WTC11 (cell line): ENCODE results near the gene CACNG5. TPM values are rescaled to one million over a fixed set of nuclear protein-coding genes. Genes with fewer than 3 reads are reported as not detected.

ENCODE experiments used
- ATAC-seq: fragments of 200-7000 bp; cut with Tn5 transposase; 2 replicates; pipeline ENCODE4 v1.10.0; 2021; ENCODE audit warnings: mild to moderate bottlenecking, moderate library complexity
- CTCF ChIA-PET: fragments of 300-600 bp; sonication (Branson Sonifier 250); formaldehyde crosslinking; loops from one replicate; lab custom pipeline; 2021; ENCODE audit warnings: antibody characterized with exemption; lab: Charles Lee
- POLR2A ChIA-PET: fragments of 350-600 bp; sonication (Branson Sonifier 250); formaldehyde crosslinking; loops from one replicate; lab custom pipeline; 2021; ENCODE audit warnings: antibody characterized with exemption; lab: Charles Lee
- DNase-seq: peaks from one replicate; pipeline ENCODE4 v3.0.0; 2021; ENCODE audit warnings: low spot score
- H3K27ac Mint-ChIP-seq: 2 replicates; pipeline ENCODE4 v1.8.0; 2021; ENCODE audit warnings: mixed read lengths
- H3K27me3 Mint-ChIP-seq: 2 replicates; pipeline ENCODE4 v1.8.0; 2021; ENCODE audit warnings: low read depth, mild to moderate bottlenecking, moderate library complexity, mixed read lengths
- H3K36me3 Mint-ChIP-seq: 2 replicates; pipeline ENCODE4 v1.8.0; 2021; ENCODE audit warnings: mixed read lengths
- H3K4me1 Mint-ChIP-seq: 2 replicates; pipeline ENCODE4 v1.8.0; 2022; ENCODE audit warnings: mixed read lengths
- H3K4me3 Mint-ChIP-seq: 2 replicates; pipeline ENCODE4 v1.8.0; 2021; ENCODE audit warnings: mild to moderate bottlenecking, moderate library complexity, mixed read lengths
- H3K9me3 Mint-ChIP-seq: 2 replicates; pipeline ENCODE4 v1.8.0; 2021; ENCODE audit warnings: mixed read lengths
- CBFB ChIP-seq: sonication (generic); formaldehyde crosslinking; IDR thresholded peaks from 2 replicates; pipeline ENCODE4 v1.8.1; 2022; ENCODE audit warnings: mild to moderate bottlenecking, low read depth, missing genetic modification reagents
- CREM ChIP-seq: sonication (generic); formaldehyde crosslinking; IDR thresholded peaks from 2 replicates; pipeline ENCODE4 v1.8.1; 2022; ENCODE audit warnings: mild to moderate bottlenecking, missing genetic modification reagents, moderate library complexity
- ELF4 ChIP-seq: sonication (generic); formaldehyde crosslinking; IDR thresholded peaks from 2 replicates; pipeline ENCODE4 v1.8.1; 2022; ENCODE audit warnings: low read depth, mild to moderate bottlenecking, moderate library complexity, missing genetic modification reagents
- ESRRA ChIP-seq: sonication (generic); formaldehyde crosslinking; IDR thresholded peaks from 2 replicates; pipeline ENCODE4 v1.8.1; 2022; ENCODE audit warnings: mild to moderate bottlenecking, missing genetic modification reagents, borderline replicate concordance
- FOXK1 ChIP-seq: sonication (generic); formaldehyde crosslinking; IDR thresholded peaks from 2 replicates; pipeline ENCODE4 v1.8.0; 2022; ENCODE audit warnings: mild to moderate bottlenecking, moderate library complexity, missing genetic modification reagents
- GABPB1 ChIP-seq: sonication (generic); formaldehyde crosslinking; IDR thresholded peaks from 2 replicates; pipeline ENCODE4 v1.8.1; 2023; ENCODE audit warnings: mild to moderate bottlenecking, missing genetic modification reagents
- HMGXB4 ChIP-seq: sonication (generic); formaldehyde crosslinking; IDR thresholded peaks from 2 replicates; pipeline ENCODE4 v1.8.1; 2023; ENCODE audit warnings: mild to moderate bottlenecking, moderate library complexity, missing genetic modification reagents
- JAZF1 ChIP-seq: fragments of 250-450 bp; sonication (Bioruptor Pico); IDR thresholded peaks from 2 replicates; pipeline ENCODE4 v1.9.0; 2021; ENCODE audit warnings: moderate library complexity, mild to moderate bottlenecking, inconsistent platforms
- KAT7 ChIP-seq: sonication (generic); formaldehyde crosslinking; IDR thresholded peaks from 2 replicates; pipeline ENCODE4 v1.8.1; 2023; ENCODE audit warnings: missing genetic modification reagents, mild to moderate bottlenecking, borderline replicate concordance
- PRRX2 ChIP-seq: fragments of 250-450 bp; sonication (Bioruptor Pico); IDR thresholded peaks from 2 replicates; pipeline ENCODE4 v1.8.0; 2021; ENCODE audit warnings: mild to moderate bottlenecking
- RELA ChIP-seq: sonication (generic); formaldehyde crosslinking; IDR thresholded peaks from 2 replicates; pipeline ENCODE4 v1.8.1; 2022; ENCODE audit warnings: missing genetic modification reagents, mild to moderate bottlenecking, borderline replicate concordance
- SMAD3 ChIP-seq: sonication (generic); formaldehyde crosslinking; IDR thresholded peaks from 2 replicates; pipeline ENCODE4 v1.8.0; 2022; ENCODE audit warnings: missing genetic modification reagents, mild to moderate bottlenecking, borderline replicate concordance
- ZBTB43 ChIP-seq: sonication (generic); formaldehyde crosslinking; IDR thresholded peaks from 2 replicates; pipeline ENCODE4 v1.8.1; 2023; ENCODE audit warnings: mild to moderate bottlenecking, missing genetic modification reagents
- ZNF121 ChIP-seq: sonication (generic); formaldehyde crosslinking; IDR thresholded peaks from 2 replicates; pipeline ENCODE4 v1.8.0; 2023; ENCODE audit warnings: missing genetic modification reagents
- ZNF232 ChIP-seq: sonication (generic); formaldehyde crosslinking; IDR thresholded peaks from 2 replicates; pipeline ENCODE4 v1.8.0; 2022; ENCODE audit warnings: mild to moderate bottlenecking, missing genetic modification reagents
- ZNF263 ChIP-seq: sonication (generic); formaldehyde crosslinking; IDR thresholded peaks from 2 replicates; pipeline ENCODE4 v1.8.1; 2022; ENCODE audit warnings: low read depth, mild to moderate bottlenecking, moderate library complexity, missing genetic modification reagents
- ZNF396 ChIP-seq: fragments of 250-450 bp; sonication (Bioruptor Pico); IDR thresholded peaks from 2 replicates; pipeline ENCODE4 v1.8.0; 2021; ENCODE audit warnings: mild to moderate bottlenecking, moderate library complexity, borderline replicate concordance
- ZNF671 ChIP-seq: fragments of 250-450 bp; sonication (Bioruptor Pico); IDR thresholded peaks from 2 replicates; pipeline ENCODE4 v1.8.0; 2021; ENCODE audit warnings: mild to moderate bottlenecking
- total RNA-seq: library from RNA; stranded (reverse); gene quantifications from 3 replicates; pipeline ENCODE4 v1.2.3, GENCODE V29; 2021
- TF ChIP-seq, protein P1 (sequence below): sonication (generic); formaldehyde crosslinking; IDR thresholded peaks from 2 replicates; pipeline ENCODE4 v1.8.0; 2022; ENCODE audit warnings: mild to moderate bottlenecking, missing genetic modification reagents
- TF ChIP-seq, protein P2 (sequence below): fragments of 250-450 bp; sonication (Bioruptor Pico); IDR thresholded peaks from 2 replicates; pipeline ENCODE4 v2.1.2; 2022; ENCODE audit warnings: mild to moderate bottlenecking, moderate library complexity
- TF ChIP-seq, protein P3 (sequence below): fragments of 250-450 bp; sonication (Bioruptor Pico); conservative IDR thresholded peaks from 2 replicates; pipeline ENCODE4 v1.9.0; 2021; ENCODE audit warnings: mild to moderate bottlenecking
- TF ChIP-seq, protein P4 (sequence below): sonication (generic); formaldehyde crosslinking; IDR thresholded peaks from 2 replicates; pipeline ENCODE4 v1.8.1; 2023; ENCODE audit warnings: mild to moderate bottlenecking, missing genetic modification reagents, moderate library complexity

CACNG5 gene
- total RNA-seq, 1 experiment from 2014 or later = 1.9 TPM

DNA sequence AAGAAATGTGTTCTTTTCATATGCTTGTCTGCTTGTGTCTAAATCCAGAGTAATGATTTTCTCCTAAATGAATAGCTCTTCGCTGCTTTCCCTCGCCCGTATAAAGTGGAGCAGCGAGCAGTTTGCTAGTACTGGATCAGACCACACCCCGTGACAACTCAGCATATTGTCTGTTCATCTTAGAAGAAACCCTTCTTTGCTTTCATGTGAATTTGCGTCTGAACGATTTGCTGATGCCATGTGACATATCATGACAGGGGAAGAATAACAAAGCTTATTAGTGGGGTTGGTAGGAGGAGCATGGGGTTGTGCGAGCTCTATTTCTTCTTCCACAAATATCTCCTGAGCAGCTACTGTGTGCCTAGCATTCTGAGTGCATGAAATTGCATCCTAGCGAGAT is 85.5 kb downstream of the CACNG5 start (continued):
- TF ChIP-seq HMGXB4 (CRISPR knock-in tag) (no peak), ZNF263 (CRISPR knock-in tag) (no peak), SMAD3 (CRISPR knock-in tag) (no peak)

DNA sequence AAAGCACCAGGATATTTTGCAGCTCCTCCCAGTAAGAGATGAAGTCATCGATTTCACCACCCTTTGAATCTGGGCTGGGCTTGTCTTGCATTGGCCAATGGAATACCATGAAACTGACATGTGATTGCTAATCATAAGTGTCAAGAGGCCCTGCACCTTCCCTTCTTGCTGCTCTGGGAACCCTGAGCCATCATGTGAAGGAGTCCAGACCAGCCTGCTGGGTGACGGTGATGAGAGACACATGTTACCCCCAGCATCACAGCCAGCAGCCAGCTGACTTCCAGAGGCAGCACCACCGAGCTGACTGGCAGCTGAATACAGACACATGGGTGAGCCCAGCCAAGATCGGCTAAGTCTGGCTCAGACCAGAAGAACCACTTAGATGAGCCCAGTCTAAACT is 86.0 kb downstream of the CACNG5 start:
- ATAC-seq (no peak), DNase-seq (no peak)
- Mint-ChIP-seq H3K36me3 (no peaks in the 10 kb centered on the region), H3K27ac (no peak overlapping the region), H3K9me3 (peaks cover 21% of the 10 kb centered on the region), H3K4me3 (no peak overlapping the region), H3K4me1 (peaks cover 5% of the 10 kb centered on the region; the same call in 1 of the 2 replicates), H3K27me3 (peaks cover 2% of the 10 kb centered on the region)
- POLR2A ChIA-PET = no interaction called here
- TF ChIP-seq, protein P1, sequence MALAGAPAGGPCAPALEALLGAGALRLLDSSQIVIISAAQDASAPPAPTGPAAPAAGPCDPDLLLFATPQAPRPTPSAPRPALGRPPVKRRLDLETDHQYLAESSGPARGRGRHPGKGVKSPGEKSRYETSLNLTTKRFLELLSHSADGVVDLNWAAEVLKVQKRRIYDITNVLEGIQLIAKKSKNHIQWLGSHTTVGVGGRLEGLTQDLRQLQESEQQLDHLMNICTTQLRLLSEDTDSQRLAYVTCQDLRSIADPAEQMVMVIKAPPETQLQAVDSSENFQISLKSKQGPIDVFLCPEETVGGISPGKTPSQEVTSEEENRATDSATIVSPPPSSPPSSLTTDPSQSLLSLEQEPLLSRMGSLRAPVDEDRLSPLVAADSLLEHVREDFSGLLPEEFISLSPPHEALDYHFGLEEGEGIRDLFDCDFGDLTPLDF (CRISPR knock-in tag) = no peak
- TF ChIP-seq ZNF232 (CRISPR knock-in tag) = no peak
- no peak for TF ChIP-seq ELF4 (CRISPR knock-in tag)
- TF ChIP-seq FOXK1 (CRISPR knock-in tag) = no peak
- CTCF ChIA-PET = interaction anchor here (1.0 to 1.6 kb wide), 2 partner anchors 95 to 193 kb away, joined by 3 to 5 read pairs; no protein-coding TSS in a partner anchor

- DNase-seq = no peak
- CTCF ChIA-PET = no interaction called here
- Mint-ChIP-seq H3K27me3 (peaks cover 2% of the 10 kb centered on the region; the same call in 1 of the 2 replicates), H3K4me1 (peaks cover 5% of the 10 kb centered on the region; the same call in 1 of the 2 replicates), H3K9me3 (peaks cover 11% of the 10 kb centered on the region), H3K36me3 (no peaks in the 10 kb centered on the region), H3K27ac (no peak overlapping the region), H3K4me3 (no peak overlapping the region)
- ATAC-seq = no peak
- POLR2A ChIA-PET = no interaction called here
- TF ChIP-seq ESRRA (CRISPR knock-in tag) (no peak), ZNF671 (CRISPR knock-in tag) (no peak), ZNF121 (CRISPR knock-in tag) (no peak), FOXK1 (CRISPR knock-in tag) (no peak), ZBTB43 (CRISPR knock-in tag) (no peak), PRRX2 (no peak), CREM (CRISPR knock-in tag) (no peak), KAT7 (CRISPR knock-in tag) (no peak), GABPB1 (CRISPR knock-in tag) (no peak), ZNF396 (no peak), RELA (CRISPR knock-in tag) (no peak), JAZF1 (CRISPR knock-in tag) (no peak), CBFB (CRISPR knock-in tag) (no peak), HMGXB4 (CRISPR knock-in tag) (no peak), SMAD3 (CRISPR knock-in tag) (no peak)
- TF ChIP-seq, protein P2, sequence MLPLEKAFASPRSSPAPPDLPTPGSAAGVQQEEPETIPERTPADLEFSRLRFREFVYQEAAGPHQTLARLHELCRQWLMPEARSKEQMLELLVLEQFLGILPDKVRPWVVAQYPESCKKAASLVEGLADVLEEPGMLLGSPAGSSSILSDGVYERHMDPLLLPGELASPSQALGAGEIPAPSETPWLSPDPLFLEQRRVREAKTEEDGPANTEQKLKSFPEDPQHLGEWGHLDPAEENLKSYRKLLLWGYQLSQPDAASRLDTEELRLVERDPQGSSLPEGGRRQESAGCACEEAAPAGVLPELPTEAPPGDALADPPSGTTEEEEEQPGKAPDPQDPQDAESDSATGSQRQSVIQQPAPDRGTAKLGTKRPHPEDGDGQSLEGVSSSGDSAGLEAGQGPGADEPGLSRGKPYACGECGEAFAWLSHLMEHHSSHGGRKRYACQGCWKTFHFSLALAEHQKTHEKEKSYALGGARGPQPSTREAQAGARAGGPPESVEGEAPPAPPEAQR (CRISPR knock-in tag) = no peak
- TF ChIP-seq, protein P3, sequence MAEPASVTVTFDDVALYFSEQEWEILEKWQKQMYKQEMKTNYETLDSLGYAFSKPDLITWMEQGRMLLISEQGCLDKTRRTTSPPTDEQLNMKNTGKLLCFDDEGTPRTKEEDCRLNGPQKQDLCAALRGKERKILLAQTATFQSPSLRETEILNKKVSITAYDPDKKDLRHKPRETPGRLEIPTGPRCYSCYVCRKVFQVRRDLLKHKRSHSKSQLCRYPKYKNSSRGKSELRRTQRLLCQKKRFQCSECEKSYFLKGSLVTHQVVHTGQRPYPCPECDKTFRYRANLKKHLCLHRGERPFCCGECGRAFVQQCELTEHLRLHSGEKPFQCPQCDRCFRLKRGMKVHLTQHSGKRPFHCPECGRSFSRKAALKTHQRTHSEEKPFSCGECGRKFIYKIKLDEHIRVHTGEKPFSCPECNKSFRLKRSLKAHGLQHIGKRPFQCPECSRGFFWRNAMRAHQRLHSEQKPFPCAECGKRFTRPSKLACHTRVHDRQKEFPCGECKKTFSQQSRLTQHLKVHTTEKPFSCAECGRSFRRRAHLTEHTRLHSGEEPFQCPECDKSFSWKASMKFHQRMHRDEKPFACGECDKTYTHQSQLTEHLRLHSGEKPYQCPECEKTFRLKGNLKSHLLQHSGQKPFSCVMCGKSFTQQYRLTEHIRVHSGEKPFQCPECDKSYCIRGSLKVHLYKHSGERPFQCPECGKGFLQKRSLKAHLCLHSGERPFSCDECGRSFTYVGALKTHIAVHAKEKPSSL = no peak
- TF ChIP-seq, protein P4, sequence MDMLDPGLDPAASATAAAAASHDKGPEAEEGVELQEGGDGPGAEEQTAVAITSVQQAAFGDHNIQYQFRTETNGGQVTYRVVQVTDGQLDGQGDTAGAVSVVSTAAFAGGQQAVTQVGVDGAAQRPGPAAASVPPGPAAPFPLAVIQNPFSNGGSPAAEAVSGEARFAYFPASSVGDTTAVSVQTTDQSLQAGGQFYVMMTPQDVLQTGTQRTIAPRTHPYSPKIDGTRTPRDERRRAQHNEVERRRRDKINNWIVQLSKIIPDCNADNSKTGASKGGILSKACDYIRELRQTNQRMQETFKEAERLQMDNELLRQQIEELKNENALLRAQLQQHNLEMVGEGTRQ (CRISPR knock-in tag) = no peak
Observed at GRCh38 chr17:66923886-66924285, 89.0 kb downstream of the CACNG5 start.
